SK-N-SH (cell line): ENCODE results near the gene MYO1D. TPM values are rescaled to one million over a fixed set of nuclear protein-coding genes. Genes with fewer than 3 reads are reported as not detected.

Source experiments
- CTCF ChIA-PET: fragments of 300-600, 350-600 bp; formaldehyde crosslinking; extraction: SDS; loops from one replicate; lab custom pipeline; 2021; lab: Yijun Ruan, JAX
- POLR2A ChIA-PET: fragments of 350-600 bp; sonication (Branson Sonifier 250); formaldehyde crosslinking; extraction: SDS; loops from one replicate; lab custom pipeline; 2020; ENCODE audit warnings: antibody characterized with exemption, inconsistent platforms; lab: Yijun Ruan, JAX
- DNase-seq: peaks from one replicate; pipeline ENCODE4 v3.0.0; 2012
- H2AFZ ChIP-seq: fragments of 200-600 bp; sonication (generic); 2 replicates; pipeline ENCODE4 v1.8.1; 2016; ENCODE audit warnings: antibody characterized with exemption, mild to moderate bottlenecking, low read depth
- H3F3A ChIP-seq: fragments of 200-600 bp; sonication (generic); replicated peaks from 2 replicates; pipeline ENCODE3; 2016; ENCODE audit warnings: antibody characterized with exemption, mild to moderate bottlenecking; ENCODE audit not compliant: insufficient read depth
- H3K27ac ChIP-seq, 2 experiments: fragments of 200-500 bp in 1 of 2; fragments of 200-600 bp in 1 of 2; sonication (Bioruptor generic) in 1 of 2; sonication (generic), shearing (Covaris generic) in 1 of 2; 2 replicates each; pipeline versions ENCODE4 v1.5.1 to v1.6.1; 2014 to 2016; ENCODE audit warnings: low read depth in 2 of 2, inconsistent platforms in 1 of 2, low read length in 1 of 2, mild to moderate bottlenecking in 1 of 2, mixed read lengths in 1 of 2
- H3K27me3 ChIP-seq: fragments of 200-600 bp; sonication (generic), shearing (Covaris generic); 2 replicates; pipeline ENCODE4 v1.6.1; 2016; ENCODE audit warnings: mixed run types; ENCODE audit not compliant: insufficient read depth
- H3K36me3 ChIP-seq, 2 experiments: fragments of 200-500 bp in 1 of 2; fragments of 200-600 bp in 1 of 2; sonication (Bioruptor generic) in 1 of 2; sonication (generic) in 1 of 2; replicated peaks in 1 of 2; 2 replicates each; pipeline versions ENCODE3 to v1.5.1; 2014 to 2016; ENCODE audit warnings: low read length in 1 of 2, mild to moderate bottlenecking in 1 of 2; ENCODE audit not compliant: insufficient read depth in 2 of 2, control insufficient read depth in 1 of 2
- H3K4me1 ChIP-seq, 2 experiments: fragments of 200-500 bp in 1 of 2; fragments of 200-600 bp in 1 of 2; sonication (Bioruptor generic) in 1 of 2; sonication (generic), shearing (Covaris generic) in 1 of 2; 2 replicates each; pipeline versions ENCODE4 v1.5.1 to v1.6.1; 2014 to 2016; ENCODE audit warnings: low read depth in 1 of 2, low read length in 1 of 2, mixed run types in 1 of 2; ENCODE audit not compliant: insufficient read depth in 2 of 2, control insufficient read depth in 1 of 2
- H3K4me2 ChIP-seq: fragments of 200-600 bp; sonication (generic), shearing (Covaris generic); 2 replicates; pipeline ENCODE4 v1.6.1; 2017; ENCODE audit warnings: mixed run types
- H3K4me3 ChIP-seq, 2 experiments: fragments of 200-500 bp in 1 of 2; fragments of 200-600 bp in 1 of 2; sonication (Bioruptor generic) in 1 of 2; sonication (generic), shearing (Covaris generic) in 1 of 2; 2 replicates each; pipeline versions ENCODE4 v1.5.1 to v1.8.1; 2014 to 2016; ENCODE audit warnings: low read depth in 2 of 2, inconsistent platforms in 1 of 2, low read length in 1 of 2, mild to moderate bottlenecking in 1 of 2, mixed read lengths in 1 of 2, moderate library complexity in 1 of 2
- H3K79me2 ChIP-seq: fragments of 200-600 bp; sonication (generic); 2 replicates; pipeline ENCODE4 v1.8.1; 2017; ENCODE audit warnings: mild to moderate bottlenecking; ENCODE audit not compliant: insufficient read depth
- H3K9ac ChIP-seq: fragments of 200-600 bp; sonication (generic); 2 replicates; pipeline ENCODE4 v1.6.1; 2017; ENCODE audit warnings: mixed run types
- H3K9me2 ChIP-seq: fragments of 200-600 bp; sonication (generic); 2 replicates; pipeline ENCODE4 v1.6.1; 2017; ENCODE audit warnings: mixed run types
- H3K9me3 ChIP-seq: fragments of 200-600 bp; sonication (generic); 2 replicates; pipeline ENCODE4 v1.6.1; 2017; ENCODE audit warnings: mixed run types, mild to moderate bottlenecking, moderate library complexity
- H4K20me1 ChIP-seq: fragments of 200-600 bp; sonication (generic); 2 replicates; pipeline ENCODE4 v1.6.1; 2017; ENCODE audit warnings: mild to moderate bottlenecking, mixed run types; ENCODE audit not compliant: insufficient read depth
- CHD2 ChIP-seq: fragments of 150-350 bp; IDR thresholded peaks from 2 replicates; pipeline ENCODE4 v1.6.1; 2018; ENCODE audit warnings: low read length; ENCODE audit not compliant: partially characterized antibody
- ELF1 ChIP-seq: IDR thresholded peaks from 2 replicates; pipeline ENCODE4 v1.4.0; 2012
- EP300 ChIP-seq, 2 experiments: IDR thresholded peaks; 2 replicates each; pipeline versions ENCODE4 v1.4.0 to v1.6.1; 2012; ENCODE audit warnings: borderline replicate concordance in 1 of 2, low read depth in 1 of 2, low read length in 1 of 2
- FOXJ3 ChIP-seq: sonication (generic); formaldehyde crosslinking; IDR thresholded peaks from 2 replicates; pipeline ENCODE4 v1.5.1; 2020; ENCODE audit warnings: mild to moderate bottlenecking, missing genetic modification reagents
- FOXM1 ChIP-seq: IDR thresholded peaks from 2 replicates; pipeline ENCODE4 v1.4.0; 2012; ENCODE audit warnings: low read depth, mild to moderate bottlenecking
- GABPA ChIP-seq: IDR thresholded peaks from 2 replicates; pipeline ENCODE4 v1.4.0; 2012; ENCODE audit warnings: low read depth, mild to moderate bottlenecking
- GATA2 ChIP-seq: sonication (generic); formaldehyde crosslinking; IDR thresholded peaks from 2 replicates; pipeline ENCODE4 v1.5.0; 2020; ENCODE audit warnings: mild to moderate bottlenecking, missing genetic modification reagents
- IRF3 ChIP-seq: fragments of 150-350 bp; IDR thresholded peaks from 2 replicates; pipeline ENCODE4 v1.6.1; 2016; ENCODE audit warnings: mild to moderate bottlenecking, low read depth, low read length
- JUND ChIP-seq: IDR thresholded peaks from 2 replicates; pipeline ENCODE4 v1.4.0; 2012
- MEF2A ChIP-seq: IDR thresholded peaks from 2 replicates; pipeline ENCODE4 v1.4.0; 2012; ENCODE audit warnings: low read depth, borderline replicate concordance
- MXI1 ChIP-seq: IDR thresholded peaks from 2 replicates; pipeline ENCODE4 v1.6.1; 2012; ENCODE audit warnings: mild to moderate bottlenecking, low read depth, low read length, improper control_type of control experiment
- NFIC ChIP-seq: IDR thresholded peaks from 2 replicates; pipeline ENCODE4 v1.4.0; 2012; ENCODE audit warnings: borderline replicate concordance
- PBX3 ChIP-seq: IDR thresholded peaks from 2 replicates; pipeline ENCODE4; 2012
- POLR2AphosphoS5 ChIP-seq: IDR thresholded peaks from 2 replicates; pipeline ENCODE4 v1.6.1; 2012; ENCODE audit warnings: low read depth, low read length
- RAD21 ChIP-seq: IDR thresholded peaks from 2 replicates; pipeline ENCODE4 v1.6.1; 2012; ENCODE audit warnings: mild to moderate bottlenecking, low read length
- SIN3A ChIP-seq: IDR thresholded peaks from 2 replicates; pipeline ENCODE4 v1.6.1; 2012; ENCODE audit warnings: low read depth, mild to moderate bottlenecking, low read length, moderate library complexity, borderline replicate concordance
- SMC3 ChIP-seq: IDR thresholded peaks from 2 replicates; pipeline ENCODE4 v1.6.1; 2012; ENCODE audit warnings: low read depth, low read length, improper control_type of control experiment
- TAF1 ChIP-seq: IDR thresholded peaks from 2 replicates; pipeline ENCODE4 v1.6.1; 2012; ENCODE audit warnings: low read depth, mild to moderate bottlenecking, low read length, moderate library complexity, borderline replicate concordance
- TEAD4 ChIP-seq: IDR thresholded peaks from 2 replicates; pipeline ENCODE4 v1.4.0; 2012; ENCODE audit warnings: mild to moderate bottlenecking, borderline replicate concordance; ENCODE audit not compliant: insufficient read depth
- USF2 ChIP-seq: fragments of 150-350 bp; IDR thresholded peaks from 2 replicates; pipeline ENCODE4 v1.6.1; 2017; ENCODE audit warnings: antibody characterized with exemption, low read length, low read depth, borderline replicate concordance
- ZBTB33 ChIP-seq: IDR thresholded peaks from 2 replicates; pipeline ENCODE4 v1.4.0; 2012; ENCODE audit warnings: low read depth, borderline replicate concordance
- WGBS: methylation state at CpG from one replicate; pipeline ENCODE4 v1.1.6; 2017; ENCODE audit warnings: low lambda C conversion rate; 5-methylcytosine and 5-hydroxymethylcytosine counted together
- polyA plus RNA-seq, 3 experiments: library from polyadenylated mRNA; depleted of rRNA; stranded (reverse); fragments of >200 nt; gene quantifications; 2 replicates each; pipeline ENCODE4 v1.2.3, GENCODE V29; 2012

MYO1D gene
- polyA plus RNA-seq, 1 of the 3 experiments (the other 2 are of a cell fraction) = 20.4 TPM

- no peak for DNase-seq
- ChIA-PET POLR2A (no interaction called here), CTCF (interaction anchor here (0.7 to 2.4 kb wide), 5 partner anchors 9 to 238 kb away, joined by 3 to 6 read pairs (median 4); partner anchors contain the start of gene PSMD11)
- no peak overlapping the region for H3K27ac ChIP-seq
- H3K27me3 ChIP-seq = no peaks in the 10 kb centered on the region
- peaks cover 6 to 19% of the 10 kb centered on the region in 2 experiments; a peak in 2 of 4 replicates for H3K4me1 ChIP-seq
- no peak overlapping the region for H2AFZ ChIP-seq
- no peaks in the 10 kb centered on the region for H3F3A ChIP-seq
- H4K20me1 ChIP-seq = no peaks in the 10 kb centered on the region
- no peaks in the 10 kb centered on the region for H3K9me2 ChIP-seq
- TF ChIP-seq TAF1 (no peak), IRF3 (no peak), SIN3A (no peak), ELF1 (no peak), RAD21 (no peak), FOXM1 (no peak), MEF2A (no peak), NFIC (no peak)
- H3K4me3 ChIP-seq = no peak overlapping the region
- H3K79me2 ChIP-seq = no peaks in the 10 kb centered on the region
- 86% methylated on average over 12 of the region's 12 CpGs for WGBS
- no peaks in the 10 kb centered on the region for H3K36me3 ChIP-seq
- no peak overlapping the region for H3K4me2 ChIP-seq
- H3K9ac ChIP-seq = no peak overlapping the region
- no peaks in the 10 kb centered on the region for H3K9me3 ChIP-seq
These were observed 359.8 kb downstream of the MYO1D start for GRCh38 chr17:32516940-32517701.

- Histone ChIP-seq H4K20me1 (no peaks in the 10 kb centered on the region), H3F3A (no peaks in the 10 kb centered on the region), H3K4me2 (no peak overlapping the region), H3K9ac (no peak overlapping the region), H3K4me3 (no peak overlapping the region), H3K4me1 (peaks cover 6 to 19% of the 10 kb centered on the region in 2 experiments; a peak in 2 of 4 replicates), H3K79me2 (no peaks in the 10 kb centered on the region), H3K36me3 (no peaks in the 10 kb centered on the region), H3K27me3 (no peaks in the 10 kb centered on the region), H3K9me2 (no peaks in the 10 kb centered on the region), H3K27ac (no peak overlapping the region), H3K9me3 (no peaks in the 10 kb centered on the region), H2AFZ (no peak overlapping the region)
- DNase-seq = no peak
- ChIA-PET POLR2A (no interaction called here), CTCF (interaction anchor here (0.7 to 2.4 kb wide), 4 partner anchors 9 to 239 kb away, joined by 3 to 6 read pairs (median 4); no protein-coding TSS in a partner anchor)
- 29% methylated on average over 2 of the region's 2 CpGs for WGBS
- TF ChIP-seq EP300 (IDR thresholded peaks at IDR 0.05; ENCODE audit: borderline replicate concordance in 1 of 2, low read depth in 1 of 2, low read length in 1 of 2) (no peak), ZBTB33 (no peak), POLR2AphosphoS5 (no peak), GABPA (no peak), FOXJ3 (CRISPR knock-in tag) (no peak), CHD2 (no peak), TEAD4 (no peak), GATA2 (CRISPR knock-in tag) (no peak), PBX3 (no peak), USF2 (no peak), SMC3 (no peak), MXI1 (no peak), JUND (no peak)
These were observed 360.5 kb downstream of the MYO1D start for GRCh38 chr17:32516450-32516849.
